BLaER1 treated with 17β-estradiol and CSF1 and Interleukin-3, amounts not matched to agents 10 nM and 100 nM (cell line): Measurements from ENCODE around the gene HOXD4.

ENCODE experiments used
- H3K27ac ChIP-seq, 11 experiments: shearing (Covaris generic); formaldehyde crosslinking; 2 replicates each; pipeline ENCODE4 v1.8.1; 2022
- H3K27me3 ChIP-seq, 11 experiments: shearing (Covaris generic); formaldehyde crosslinking; 2 replicates each; pipeline ENCODE4 v1.8.1; 2022
- H3K36me3 ChIP-seq, 11 experiments: shearing (Covaris generic); formaldehyde crosslinking; 2 replicates each; pipeline ENCODE4 v1.8.1; 2022
- H3K4me1 ChIP-seq, 10 experiments: shearing (Covaris generic); formaldehyde crosslinking; 2 replicates each; pipeline ENCODE4 v1.8.1; 2022
- H3K4me2 ChIP-seq, 11 experiments: shearing (Covaris generic); formaldehyde crosslinking; 2 replicates each; pipeline ENCODE4 v1.8.1; 2022
- H3K4me3 ChIP-seq, 10 experiments: shearing (Covaris generic); formaldehyde crosslinking; 2 replicates each; pipeline ENCODE4 v1.8.1; 2022
- H3K9ac ChIP-seq, 11 experiments: shearing (Covaris generic); formaldehyde crosslinking; 2 replicates each; pipeline ENCODE4 v1.8.1; 2022
- H3K9me3 ChIP-seq, 11 experiments: shearing (Covaris generic); formaldehyde crosslinking; replicated peaks in 1 of 11; 2 replicates each; pipeline ENCODE4 v1.8.1; 2022
- H4K20me1 ChIP-seq, 11 experiments: shearing (Covaris generic); formaldehyde crosslinking; 2 replicates each; pipeline ENCODE4 v1.8.1; 2022
- Cebpa-rat ChIP-seq, 11 experiments: shearing (Covaris generic); IDR thresholded peaks; 2 replicates each; pipeline ENCODE4 v1.8.1; 2022

Gene HOXD4

GRCh38 chr2:176162911-176163671, 11.7 kb downstream of the HOXD4 start:
- Histone ChIP-seq H4K20me1 (no peaks in the 10 kb centered on the region), H3K9me3 (peaks cover 59 to 74% (median 69%) of the 10 kb centered on the region in 11 experiments), H3K9ac (no peak overlapping the region), H3K27ac (no peak overlapping the region), H3K4me1 (no peaks in the 10 kb centered on the region), H3K4me2 (no peak overlapping the region), H3K27me3 (peaks cover 24 to 85% (median 74%) of the 10 kb centered on the region in 11 experiments), H3K4me3 (no peak overlapping the region), H3K36me3 (no peaks in the 10 kb centered on the region)
- TF ChIP-seq Cebpa-rat (IDR thresholded peaks at IDR 0.05) = no peak

- Histone ChIP-seq H3K4me3 (no peak overlapping the region), H3K27ac (no peak overlapping the region), H3K27me3 (peaks cover 19 to 79% (median 68%) of the 10 kb centered on the region in 11 experiments), H4K20me1 (no peaks in the 10 kb centered on the region), H3K9ac (no peak overlapping the region), H3K4me2 (no peak overlapping the region), H3K36me3 (no peaks in the 10 kb centered on the region), H3K4me1 (no peaks in the 10 kb centered on the region), H3K9me3 (peaks cover 55 to 70% (median 65%) of the 10 kb centered on the region in 11 experiments)
- no peak for TF ChIP-seq Cebpa-rat (IDR thresholded peaks at IDR 0.05)
Measured at GRCh38 chr2:176163672-176164056, 12.3 kb downstream of the HOXD4 start.

- H3K4me1 ChIP-seq = no peaks in the 10 kb centered on the region
- H4K20me1 ChIP-seq = no peaks in the 10 kb centered on the region
- no peaks in the 10 kb centered on the region for H3K36me3 ChIP-seq
- no peak overlapping the region for H3K4me2 ChIP-seq
- H3K4me3 ChIP-seq = no peak overlapping the region
- H3K27ac ChIP-seq = no peak overlapping the region
- no peak for TF ChIP-seq Cebpa-rat (IDR thresholded peaks at IDR 0.05)
- H3K9me3 ChIP-seq = peaks cover 54 to 66% (median 64%) of the 10 kb centered on the region in 11 experiments
- no peak overlapping the region for H3K9ac ChIP-seq
- peaks cover 16 to 74% (median 63%) of the 10 kb centered on the region in 11 experiments for H3K27me3 ChIP-seq
Measured at GRCh38 chr2:176164201-176164600, 12.9 kb downstream of the HOXD4 start.

- H3K27ac ChIP-seq = no peak overlapping the region
- peaks cover 48 to 60% (median 58%) of the 10 kb centered on the region in 11 experiments for H3K9me3 ChIP-seq
- peaks cover 10 to 68% (median 57%) of the 10 kb centered on the region in 11 experiments; a peak in 21 of 22 replicates for H3K27me3 ChIP-seq
- H3K4me2 ChIP-seq = no peak overlapping the region
- no peaks in the 10 kb centered on the region for H4K20me1 ChIP-seq
- H3K36me3 ChIP-seq = no peaks in the 10 kb centered on the region
- H3K4me3 ChIP-seq = no peak overlapping the region
- no peak for TF ChIP-seq Cebpa-rat (IDR thresholded peaks at IDR 0.05)
- no peaks in the 10 kb centered on the region for H3K4me1 ChIP-seq
- no peak overlapping the region for H3K9ac ChIP-seq
Measured at GRCh38 chr2:176164611-176165369, 13.4 kb downstream of the HOXD4 start.

- no peak for TF ChIP-seq Cebpa-rat (IDR thresholded peaks at IDR 0.05)
- Histone ChIP-seq H3K4me1 (no peaks in the 10 kb centered on the region), H3K27me3 (peaks cover 7 to 61% (median 50%) of the 10 kb centered on the region in 11 experiments; a peak in 17 of 22 replicates), H3K9me3 (peaks cover 41 to 53% (median 50%) of the 10 kb centered on the region in 11 experiments; a peak in 21 of 22 replicates), H3K27ac (no peak overlapping the region), H4K20me1 (no peaks in the 10 kb centered on the region), H3K4me3 (no peak overlapping the region), H3K36me3 (no peaks in the 10 kb centered on the region), H3K4me2 (no peak overlapping the region), H3K9ac (no peak overlapping the region)
Measured at GRCh38 chr2:176165370-176166050, 14.2 kb downstream of the HOXD4 start.

- no peaks in the 10 kb centered on the region for H3K36me3 ChIP-seq
- no peak overlapping the region for H3K4me3 ChIP-seq
- peaks cover 38 to 47% (median 44%) of the 10 kb centered on the region in 11 experiments; a peak in 21 of 22 replicates for H3K9me3 ChIP-seq
- no peak overlapping the region for H3K9ac ChIP-seq
- H3K27ac ChIP-seq = no peak overlapping the region
- no peaks in the 10 kb centered on the region for H4K20me1 ChIP-seq
- H3K27me3 ChIP-seq = peaks cover 7 to 54% (median 42%) of the 10 kb centered on the region in 11 experiments; a peak in 16 of 22 replicates
- H3K4me1 ChIP-seq = no peaks in the 10 kb centered on the region
- H3K4me2 ChIP-seq = no peak overlapping the region
- TF ChIP-seq Cebpa-rat (IDR thresholded peaks at IDR 0.05) = no peak
Measured at GRCh38 chr2:176166272-176166671, 14.9 kb downstream of the HOXD4 start.

GRCh38 chr2:176167398-176167797, 16.0 kb downstream of the HOXD4 start:
- H3K4me3 ChIP-seq = no peak overlapping the region
- H3K27ac ChIP-seq = no peak overlapping the region
- no peak overlapping the region for H3K4me2 ChIP-seq
- no peak overlapping the region for H3K9ac ChIP-seq
- H4K20me1 ChIP-seq = no peaks in the 10 kb centered on the region
- no peak for TF ChIP-seq Cebpa-rat (IDR thresholded peaks at IDR 0.05)
- no peaks in the 10 kb centered on the region for H3K4me1 ChIP-seq
- peaks cover 11 to 51% (median 40%) of the 10 kb centered on the region in 11 experiments for H3K27me3 ChIP-seq
- H3K9me3 ChIP-seq = peaks cover 38 to 47% (median 44%) of the 10 kb centered on the region in 11 experiments
- H3K36me3 ChIP-seq = no peaks in the 10 kb centered on the region

GRCh38 chr2:176169181-176169580, 17.8 kb downstream of the HOXD4 start:
- Histone ChIP-seq H3K9ac (no peak overlapping the region), H3K27me3 (peaks cover 21 to 52% (median 41%) of the 10 kb centered on the region in 11 experiments), H3K4me1 (no peaks in the 10 kb centered on the region), H3K36me3 (no peaks in the 10 kb centered on the region), H4K20me1 (no peaks in the 10 kb centered on the region), H3K4me3 (no peak overlapping the region), H3K9me3 (peaks cover 33 to 44% (median 37%) of the 10 kb centered on the region in 11 experiments), H3K4me2 (no peak overlapping the region), H3K27ac (no peak overlapping the region)
- TF ChIP-seq Cebpa-rat (IDR thresholded peaks at IDR 0.05) = no peak

GRCh38 chr2:176169711-176170110, 18.4 kb downstream of the HOXD4 start:
- Histone ChIP-seq H3K36me3 (no peaks in the 10 kb centered on the region), H3K9ac (no peak overlapping the region), H3K4me3 (no peak overlapping the region), H3K4me2 (no peak overlapping the region), H3K27ac (no peak overlapping the region), H4K20me1 (no peaks in the 10 kb centered on the region), H3K27me3 (peaks cover 26 to 52% (median 42%) of the 10 kb centered on the region in 11 experiments), H3K4me1 (no peaks in the 10 kb centered on the region), H3K9me3 (peaks cover 29 to 44% (median 37%) of the 10 kb centered on the region in 11 experiments)
- TF ChIP-seq Cebpa-rat (IDR thresholded peaks at IDR 0.05) = no peak
